SK-N-SH (cell line): ENCODE data around the gene C20orf204. TPM values are rescaled to one million over a fixed set of nuclear protein-coding genes. Genes with fewer than 3 reads are reported as not detected.

Experiments
- CTCF ChIA-PET: fragments of 300-600, 350-600 bp; formaldehyde crosslinking; extraction: SDS; loops from one replicate; lab custom pipeline; 2021; lab: Yijun Ruan, JAX
- POLR2A ChIA-PET: fragments of 350-600 bp; sonication (Branson Sonifier 250); formaldehyde crosslinking; extraction: SDS; loops from one replicate; lab custom pipeline; 2020; ENCODE audit warnings: antibody characterized with exemption, inconsistent platforms; lab: Yijun Ruan, JAX
- DNase-seq: peaks from one replicate; pipeline ENCODE4 v3.0.0; 2012
- H2AFZ ChIP-seq: fragments of 200-600 bp; sonication (generic); 2 replicates; pipeline ENCODE4 v1.8.1; 2016; ENCODE audit warnings: antibody characterized with exemption, mild to moderate bottlenecking, low read depth
- H3F3A ChIP-seq: fragments of 200-600 bp; sonication (generic); replicated peaks from 2 replicates; pipeline ENCODE3; 2016; ENCODE audit warnings: antibody characterized with exemption, mild to moderate bottlenecking; ENCODE audit not compliant: insufficient read depth
- H3K27ac ChIP-seq, 2 experiments: fragments of 200-500 bp in 1 of 2; fragments of 200-600 bp in 1 of 2; sonication (Bioruptor generic) in 1 of 2; sonication (generic), shearing (Covaris generic) in 1 of 2; 2 replicates each; pipeline versions ENCODE4 v1.5.1 to v1.6.1; 2014 to 2016; ENCODE audit warnings: low read depth in 2 of 2, inconsistent platforms in 1 of 2, low read length in 1 of 2, mild to moderate bottlenecking in 1 of 2, mixed read lengths in 1 of 2
- H3K27me3 ChIP-seq: fragments of 200-600 bp; sonication (generic), shearing (Covaris generic); 2 replicates; pipeline ENCODE4 v1.6.1; 2016; ENCODE audit warnings: mixed run types; ENCODE audit not compliant: insufficient read depth
- H3K36me3 ChIP-seq, 2 experiments: fragments of 200-500 bp in 1 of 2; fragments of 200-600 bp in 1 of 2; sonication (Bioruptor generic) in 1 of 2; sonication (generic) in 1 of 2; replicated peaks in 1 of 2; 2 replicates each; pipeline versions ENCODE3 to v1.5.1; 2014 to 2016; ENCODE audit warnings: low read length in 1 of 2, mild to moderate bottlenecking in 1 of 2; ENCODE audit not compliant: insufficient read depth in 2 of 2, control insufficient read depth in 1 of 2
- H3K4me1 ChIP-seq, 2 experiments: fragments of 200-500 bp in 1 of 2; fragments of 200-600 bp in 1 of 2; sonication (Bioruptor generic) in 1 of 2; sonication (generic), shearing (Covaris generic) in 1 of 2; 2 replicates each; pipeline versions ENCODE4 v1.5.1 to v1.6.1; 2014 to 2016; ENCODE audit warnings: low read depth in 1 of 2, low read length in 1 of 2, mixed run types in 1 of 2; ENCODE audit not compliant: insufficient read depth in 2 of 2, control insufficient read depth in 1 of 2
- H3K4me2 ChIP-seq: fragments of 200-600 bp; sonication (generic), shearing (Covaris generic); 2 replicates; pipeline ENCODE4 v1.6.1; 2017; ENCODE audit warnings: mixed run types
- H3K4me3 ChIP-seq, 2 experiments: fragments of 200-500 bp in 1 of 2; fragments of 200-600 bp in 1 of 2; sonication (Bioruptor generic) in 1 of 2; sonication (generic), shearing (Covaris generic) in 1 of 2; 2 replicates each; pipeline versions ENCODE4 v1.5.1 to v1.8.1; 2014 to 2016; ENCODE audit warnings: low read depth in 2 of 2, inconsistent platforms in 1 of 2, low read length in 1 of 2, mild to moderate bottlenecking in 1 of 2, mixed read lengths in 1 of 2, moderate library complexity in 1 of 2
- H3K79me2 ChIP-seq: fragments of 200-600 bp; sonication (generic); 2 replicates; pipeline ENCODE4 v1.8.1; 2017; ENCODE audit warnings: mild to moderate bottlenecking; ENCODE audit not compliant: insufficient read depth
- H3K9ac ChIP-seq: fragments of 200-600 bp; sonication (generic); 2 replicates; pipeline ENCODE4 v1.6.1; 2017; ENCODE audit warnings: mixed run types
- H3K9me2 ChIP-seq: fragments of 200-600 bp; sonication (generic); 2 replicates; pipeline ENCODE4 v1.6.1; 2017; ENCODE audit warnings: mixed run types
- H3K9me3 ChIP-seq: fragments of 200-600 bp; sonication (generic); 2 replicates; pipeline ENCODE4 v1.6.1; 2017; ENCODE audit warnings: mixed run types, mild to moderate bottlenecking, moderate library complexity
- H4K20me1 ChIP-seq: fragments of 200-600 bp; sonication (generic); 2 replicates; pipeline ENCODE4 v1.6.1; 2017; ENCODE audit warnings: mild to moderate bottlenecking, mixed run types; ENCODE audit not compliant: insufficient read depth
- ELF1 ChIP-seq: IDR thresholded peaks from 2 replicates; pipeline ENCODE4 v1.4.0; 2012
- FOXM1 ChIP-seq: IDR thresholded peaks from 2 replicates; pipeline ENCODE4 v1.4.0; 2012; ENCODE audit warnings: low read depth, mild to moderate bottlenecking
- GABPA ChIP-seq: IDR thresholded peaks from 2 replicates; pipeline ENCODE4 v1.4.0; 2012; ENCODE audit warnings: low read depth, mild to moderate bottlenecking
- MXI1 ChIP-seq: IDR thresholded peaks from 2 replicates; pipeline ENCODE4 v1.6.1; 2012; ENCODE audit warnings: mild to moderate bottlenecking, low read depth, low read length, improper control_type of control experiment
- NRF1 ChIP-seq: IDR thresholded peaks from 2 replicates; pipeline ENCODE4 v1.6.1; 2012; ENCODE audit warnings: low read depth, mild to moderate bottlenecking, low read length
- RAD21 ChIP-seq: IDR thresholded peaks from 2 replicates; pipeline ENCODE4 v1.6.1; 2012; ENCODE audit warnings: mild to moderate bottlenecking, low read length
- RCOR1 ChIP-seq: fragments of 150-350 bp; IDR thresholded peaks from 2 replicates; pipeline ENCODE4 v1.6.1; 2017; ENCODE audit warnings: antibody characterized with exemption, low read length
- RXRA ChIP-seq: IDR thresholded peaks from 2 replicates; pipeline ENCODE4 v1.4.0; 2012; ENCODE audit warnings: low read depth, mild to moderate bottlenecking, borderline replicate concordance
- SMC3 ChIP-seq: IDR thresholded peaks from 2 replicates; pipeline ENCODE4 v1.6.1; 2012; ENCODE audit warnings: low read depth, low read length, improper control_type of control experiment
- TEAD4 ChIP-seq: IDR thresholded peaks from 2 replicates; pipeline ENCODE4 v1.4.0; 2012; ENCODE audit warnings: mild to moderate bottlenecking, borderline replicate concordance; ENCODE audit not compliant: insufficient read depth
- WGBS: methylation state at CpG from one replicate; pipeline ENCODE4 v1.1.6; 2017; ENCODE audit warnings: low lambda C conversion rate; 5-methylcytosine and 5-hydroxymethylcytosine counted together
- polyA plus RNA-seq, 3 experiments: library from polyadenylated mRNA; depleted of rRNA; stranded (reverse); fragments of >200 nt; gene quantifications; 2 replicates each; pipeline ENCODE4 v1.2.3, GENCODE V29; 2012
- TF ChIP-seq, protein P1 (sequence below): IDR thresholded peaks from 2 replicates; pipeline ENCODE4 v1.4.0; 2012; ENCODE audit warnings: low read depth
- TF ChIP-seq, protein P2 (sequence below): fragments of 200-600 bp; sonication (generic); IDR thresholded peaks from 2 replicates; pipeline ENCODE4 v1.6.1; 2017; ENCODE audit warnings: antibody characterized with exemption, mild to moderate bottlenecking, moderate library complexity
- TF ChIP-seq, protein P3 (sequence below): IDR thresholded peaks from 2 replicates; pipeline ENCODE4; 2012
- TF ChIP-seq, protein P4 (sequence below): fragments of 150-350 bp; IDR thresholded peaks from 2 replicates; pipeline ENCODE4 v1.6.1; 2017; ENCODE audit warnings: antibody characterized with exemption, low read length, low read depth, borderline replicate concordance

The C20orf204 gene
- polyA plus RNA-seq, 1 of the 3 experiments (the other 2 are of a cell fraction): 0.21 TPM

DNA sequence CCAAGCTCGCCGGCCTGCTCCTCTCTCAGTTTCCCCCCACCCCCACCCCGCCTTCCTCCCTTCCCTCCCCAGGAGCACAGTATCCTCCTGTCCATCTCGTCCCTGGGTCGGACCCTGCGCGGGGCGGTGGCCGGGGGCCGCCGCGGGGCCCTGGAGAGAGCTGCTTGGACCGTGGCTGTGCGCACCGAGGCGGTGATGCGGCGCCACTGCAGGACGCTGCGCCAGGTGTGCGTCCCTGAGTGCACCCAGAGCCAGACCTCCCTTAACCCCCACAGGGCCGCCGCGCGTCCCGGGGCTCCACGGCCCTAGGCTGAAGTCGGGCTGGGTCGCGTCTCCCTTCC is 2.2 kb downstream of the C20orf204 start:
- Histone ChIP-seq H3K79me2 (no peaks in the 10 kb centered on the region), H4K20me1 (0 out of 2 replicates have a peak, but pooled peaks cover 10% of the 10 kb centered on the region), H3K4me1 (peaks cover 0 to 13% of the 10 kb centered on the region in 2 experiments; a peak in 1 of 4 replicates), H3K9me3 (no peaks in the 10 kb centered on the region), H3K4me2 (peak overlapping the region; percentile 82; the same call in 1 of the 2 replicates), H2AFZ (no peak overlapping the region), H3K36me3 (peaks cover 0 to 8% of the 10 kb centered on the region in 2 experiments), H3K27me3 (no peaks in the 10 kb centered on the region), H3K9ac (no peak overlapping the region), H3F3A (no peaks in the 10 kb centered on the region), H3K4me3 (peak overlapping the region; percentile 42 to 57; a peak in 2 of 4 replicates), H3K9me2 (no peaks in the 10 kb centered on the region), H3K27ac (no peak overlapping the region)
- ChIA-PET POLR2A (interaction anchor here (0.9 to 3.6 kb wide), 2 partner anchors 57 to 502 kb away, joined by 3 to 18 read pairs; partner anchors contain the start of gene PRPF6), CTCF (interaction anchor here (0.6 to 7.7 kb wide), 43 partner anchors 8 to 514 kb away, joined by 3 to 85 read pairs (median 4); partner anchors contain the start of genes LKAAEAR1, OPRL1, PRPF6 and RGS19)
- 10% methylated on average over 2 of the region's 30 CpGs for WGBS
- no peak for TF ChIP-seq MXI1
- TF ChIP-seq RCOR1: no peak
- TF ChIP-seq TEAD4: no peak
- DNase-seq: no peak

DNA sequence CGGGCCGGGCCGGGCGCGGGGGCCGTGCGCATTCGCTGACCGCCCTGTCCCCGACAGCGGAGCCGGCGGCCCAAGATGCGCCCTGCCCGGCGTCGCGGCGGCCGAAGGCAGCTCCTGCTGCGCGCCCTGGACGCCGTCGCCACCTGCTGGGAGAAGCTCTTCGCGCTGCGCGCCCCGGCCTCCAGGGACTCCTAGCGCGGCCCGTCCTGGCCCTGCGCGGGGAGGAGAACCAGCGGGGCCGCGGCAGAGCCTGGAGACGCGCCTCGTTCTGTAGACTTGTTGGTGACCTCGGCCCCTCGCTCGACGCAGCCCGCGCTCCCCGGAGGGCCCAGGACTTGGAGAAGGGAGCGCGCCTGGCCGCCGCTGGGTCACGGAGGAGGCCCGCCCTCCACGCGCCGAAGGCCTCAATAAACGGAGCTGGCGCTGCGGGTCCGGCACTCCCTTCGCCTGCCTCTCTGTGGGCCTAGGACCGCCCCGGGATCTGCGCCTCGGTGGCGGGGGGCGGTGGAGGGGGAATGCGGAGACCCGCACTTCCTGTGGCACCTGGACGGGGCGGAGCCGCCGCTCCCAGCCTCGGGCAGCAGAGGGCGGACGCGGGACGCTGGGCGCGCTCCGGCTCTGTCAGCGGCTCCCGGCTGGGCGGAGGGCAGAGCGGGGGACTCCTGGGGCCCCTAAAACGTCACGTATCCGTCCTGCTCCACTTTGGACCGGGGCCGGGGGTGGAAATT is 2.7 kb downstream of the C20orf204 start:
- Histone ChIP-seq H3K27me3 (no peaks in the 10 kb centered on the region), H3K9ac (no peak overlapping the region), H3K9me2 (no peaks in the 10 kb centered on the region), H3K4me3 (peak overlapping the region; percentile 42 to 57), H3K4me2 (peak overlapping the region; percentile 82; the same call in 1 of the 2 replicates), H3K9me3 (no peaks in the 10 kb centered on the region), H3F3A (peaks cover under 1% of the 10 kb centered on the region), H4K20me1 (0 out of 2 replicates have a peak, but pooled peaks cover 10% of the 10 kb centered on the region), H3K36me3 (peaks cover 0 to 8% of the 10 kb centered on the region in 2 experiments), H3K27ac (no peak overlapping the region), H3K4me1 (peaks cover 0 to 13% of the 10 kb centered on the region in 2 experiments; a peak in 1 of 4 replicates)
- CTCF ChIA-PET: interaction anchor here (0.6 to 7.7 kb wide), 53 partner anchors 8 to 514 kb away, joined by 3 to 85 read pairs (median 4); partner anchors contain the start of genes LKAAEAR1, OPRL1, PRPF6 and RGS19
- TF ChIP-seq, protein P1, sequence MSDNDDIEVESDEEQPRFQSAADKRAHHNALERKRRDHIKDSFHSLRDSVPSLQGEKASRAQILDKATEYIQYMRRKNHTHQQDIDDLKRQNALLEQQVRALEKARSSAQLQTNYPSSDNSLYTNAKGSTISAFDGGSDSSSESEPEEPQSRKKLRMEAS: peak; percentile 77
- TF ChIP-seq, protein P2, sequence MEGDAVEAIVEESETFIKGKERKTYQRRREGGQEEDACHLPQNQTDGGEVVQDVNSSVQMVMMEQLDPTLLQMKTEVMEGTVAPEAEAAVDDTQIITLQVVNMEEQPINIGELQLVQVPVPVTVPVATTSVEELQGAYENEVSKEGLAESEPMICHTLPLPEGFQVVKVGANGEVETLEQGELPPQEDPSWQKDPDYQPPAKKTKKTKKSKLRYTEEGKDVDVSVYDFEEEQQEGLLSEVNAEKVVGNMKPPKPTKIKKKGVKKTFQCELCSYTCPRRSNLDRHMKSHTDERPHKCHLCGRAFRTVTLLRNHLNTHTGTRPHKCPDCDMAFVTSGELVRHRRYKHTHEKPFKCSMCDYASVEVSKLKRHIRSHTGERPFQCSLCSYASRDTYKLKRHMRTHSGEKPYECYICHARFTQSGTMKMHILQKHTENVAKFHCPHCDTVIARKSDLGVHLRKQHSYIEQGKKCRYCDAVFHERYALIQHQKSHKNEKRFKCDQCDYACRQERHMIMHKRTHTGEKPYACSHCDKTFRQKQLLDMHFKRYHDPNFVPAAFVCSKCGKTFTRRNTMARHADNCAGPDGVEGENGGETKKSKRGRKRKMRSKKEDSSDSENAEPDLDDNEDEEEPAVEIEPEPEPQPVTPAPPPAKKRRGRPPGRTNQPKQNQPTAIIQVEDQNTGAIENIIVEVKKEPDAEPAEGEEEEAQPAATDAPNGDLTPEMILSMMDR: peak; percentile 65
- TF ChIP-seq NRF1 (peak; percentile 36; the same call in 1 of the 2 replicates), RXRA (no peak), TEAD4 (no peak), SMC3 (peak; percentile 51), FOXM1 (no peak), ELF1 (no peak), RAD21 (peak; percentile 57), GABPA (no peak)
- TF ChIP-seq, protein P3, sequence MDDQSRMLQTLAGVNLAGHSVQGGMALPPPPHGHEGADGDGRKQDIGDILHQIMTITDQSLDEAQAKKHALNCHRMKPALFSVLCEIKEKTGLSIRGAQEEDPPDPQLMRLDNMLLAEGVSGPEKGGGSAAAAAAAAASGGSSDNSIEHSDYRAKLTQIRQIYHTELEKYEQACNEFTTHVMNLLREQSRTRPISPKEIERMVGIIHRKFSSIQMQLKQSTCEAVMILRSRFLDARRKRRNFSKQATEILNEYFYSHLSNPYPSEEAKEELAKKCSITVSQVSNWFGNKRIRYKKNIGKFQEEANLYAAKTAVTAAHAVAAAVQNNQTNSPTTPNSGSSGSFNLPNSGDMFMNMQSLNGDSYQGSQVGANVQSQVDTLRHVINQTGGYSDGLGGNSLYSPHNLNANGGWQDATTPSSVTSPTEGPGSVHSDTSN: no peak
- TF ChIP-seq, protein P4, sequence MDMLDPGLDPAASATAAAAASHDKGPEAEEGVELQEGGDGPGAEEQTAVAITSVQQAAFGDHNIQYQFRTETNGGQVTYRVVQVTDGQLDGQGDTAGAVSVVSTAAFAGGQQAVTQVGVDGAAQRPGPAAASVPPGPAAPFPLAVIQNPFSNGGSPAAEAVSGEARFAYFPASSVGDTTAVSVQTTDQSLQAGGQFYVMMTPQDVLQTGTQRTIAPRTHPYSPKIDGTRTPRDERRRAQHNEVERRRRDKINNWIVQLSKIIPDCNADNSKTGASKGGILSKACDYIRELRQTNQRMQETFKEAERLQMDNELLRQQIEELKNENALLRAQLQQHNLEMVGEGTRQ: no peak
- TF ChIP-seq, all 33 proteins: peak for 5
- POLR2A ChIA-PET: interaction anchor here (0.9 to 3.6 kb wide), 2 partner anchors 57 to 502 kb away, joined by 3 to 18 read pairs; partner anchors contain the start of gene PRPF6
- WGBS: under 1% methylated on average over 31 of the region's 91 CpGs
- Histone ChIP-seq H3K79me2 (no peaks in the 10 kb centered on the region), H2AFZ (0 out of 2 replicates have a peak overlapping the region, but pooled peaks have one; percentile 72)
- peak; percentile 92 for DNase-seq
